ENCODE data around the gene RNF187. TPM values are rescaled to one million over a fixed set of nuclear protein-coding genes. Genes with fewer than 3 reads are reported as not detected.

Gene RNF187
- total RNA-seq, 1 experiment from 2014 or later: 137 TPM

GRCh38 chr1:228527596-228527995, 40.4 kb downstream of the RNF187 start:
- Histone ChIP-seq H3K36me3 (ENCODE audit: control insufficient read depth in 1 of 2, insufficient read depth in 2 of 2, low read length in 2 of 2) (no peaks in the 10 kb centered on the region), H3K27ac (ENCODE audit: low read depth, low read length) (no peak overlapping the region), H3K9me3 (ENCODE audit: control insufficient read depth in 1 of 2, insufficient read depth in 1 of 2, low read depth in 1 of 2, low read length in 2 of 2) (no peaks in the 10 kb centered on the region), H3K4me3 (replicated peaks in 1 of 2; ENCODE audit: low read depth in 1 of 2, low read length in 2 of 2) (no peak overlapping the region), H3K79me2 (ENCODE audit: insufficient read depth, low read length) (no peaks in the 10 kb centered on the region), H3K27me3 (ENCODE audit: insufficient read depth, low read length) (no peaks in the 10 kb centered on the region), H3K4me1 (ENCODE audit: control insufficient read depth in 1 of 2, insufficient read depth in 2 of 2, low read length in 2 of 2) (no peaks in the 10 kb centered on the region), H4K20me1 (ENCODE audit: insufficient read depth) (no peaks in the 10 kb centered on the region), H3K9ac (ENCODE audit: low read length) (no peak overlapping the region), H2AFZ (ENCODE audit: low read depth, low read length, poor library complexity, severe bottlenecking) (no peak overlapping the region), H3K9me2 (ENCODE audit: insufficient read depth) (no peaks in the 10 kb centered on the region), H3K4me2 (ENCODE audit: low read length) (no peak overlapping the region)
- ChIA-PET CTCF (no interaction called here), POLR2A (no interaction called here), RAD21 (ENCODE audit: low non-redundant PET in 1 of 2, low total read pairs in 2 of 2, uncharacterized antibody in 2 of 2, unreplicated experiment in 2 of 2) (interaction anchor here in 1 of 2 experiments (0.6 kb wide), 1 partner anchor 10 kb away, joined by 3 read pairs; no protein-coding TSS in a partner anchor)
- BruUV-seq (replicated peaks): no TSS peak
- intact Hi-C loops (cut with micrococcal nuclease): no loop called here
- no peak for TF ChIP-seq SRF (IDR thresholded peaks at IDR 0.05; ENCODE audit: low read depth)
- no peak for DNase-seq (ENCODE audit: low read depth, low spot score)
- no peak for ATAC-seq

GRCh38 chr1:228528612-228529011, 41.4 kb downstream of the RNF187 start:
- no TSS peak for BruUV-seq (replicated peaks)
- ATAC-seq (no peak), DNase-seq (ENCODE audit: low read depth, low spot score) (no peak)
- Histone ChIP-seq H2AFZ (ENCODE audit: low read depth, low read length, poor library complexity, severe bottlenecking) (no peak overlapping the region), H4K20me1 (ENCODE audit: insufficient read depth) (no peaks in the 10 kb centered on the region), H3K9me2 (ENCODE audit: insufficient read depth) (no peaks in the 10 kb centered on the region), H3K36me3 (ENCODE audit: control insufficient read depth in 1 of 2, insufficient read depth in 2 of 2, low read length in 2 of 2) (no peaks in the 10 kb centered on the region), H3K27ac (ENCODE audit: low read depth, low read length) (no peak overlapping the region), H3K9ac (ENCODE audit: low read length) (no peak overlapping the region), H3K9me3 (ENCODE audit: control insufficient read depth in 1 of 2, insufficient read depth in 1 of 2, low read depth in 1 of 2, low read length in 2 of 2) (no peaks in the 10 kb centered on the region), H3K27me3 (ENCODE audit: insufficient read depth, low read length) (no peaks in the 10 kb centered on the region), H3K4me1 (ENCODE audit: control insufficient read depth in 1 of 2, insufficient read depth in 2 of 2, low read length in 2 of 2) (no peaks in the 10 kb centered on the region), H3K4me3 (replicated peaks in 1 of 2; ENCODE audit: low read depth in 1 of 2, low read length in 2 of 2) (no peak overlapping the region), H3K79me2 (ENCODE audit: insufficient read depth, low read length) (no peaks in the 10 kb centered on the region), H3K4me2 (ENCODE audit: low read length) (no peak overlapping the region)
- intact Hi-C loops (cut with micrococcal nuclease): no loop called here
- ChIA-PET RAD21 (ENCODE audit: low non-redundant PET in 1 of 2, low total read pairs in 2 of 2, uncharacterized antibody in 2 of 2, unreplicated experiment in 2 of 2) (no interaction called here), POLR2A (no interaction called here), CTCF (no interaction called here)
- TF ChIP-seq CBX3 (IDR thresholded peaks at IDR 0.05; ENCODE audit: low read depth) (no peak), EZH2 (IDR thresholded peaks at IDR 0.05) (no peak), SIN3A (IDR thresholded peaks at IDR 0.05; ENCODE audit: low read depth) (no peak), SRF (IDR thresholded peaks at IDR 0.05; ENCODE audit: low read depth) (no peak), REST (IDR thresholded peaks at IDR 0.05; ENCODE audit: low read depth) (no peak), MAX (IDR thresholded peaks at IDR 0.05) (no peak), ZFX (IDR thresholded peaks at IDR 0.05) (no peak), SP1 (IDR thresholded peaks at IDR 0.05; ENCODE audit: low read depth) (no peak), EZH2phosphoT487 (IDR thresholded peaks at IDR 0.05; ENCODE audit: borderline replicate concordance) (no peak)
- TF ChIP-seq, protein P1, sequence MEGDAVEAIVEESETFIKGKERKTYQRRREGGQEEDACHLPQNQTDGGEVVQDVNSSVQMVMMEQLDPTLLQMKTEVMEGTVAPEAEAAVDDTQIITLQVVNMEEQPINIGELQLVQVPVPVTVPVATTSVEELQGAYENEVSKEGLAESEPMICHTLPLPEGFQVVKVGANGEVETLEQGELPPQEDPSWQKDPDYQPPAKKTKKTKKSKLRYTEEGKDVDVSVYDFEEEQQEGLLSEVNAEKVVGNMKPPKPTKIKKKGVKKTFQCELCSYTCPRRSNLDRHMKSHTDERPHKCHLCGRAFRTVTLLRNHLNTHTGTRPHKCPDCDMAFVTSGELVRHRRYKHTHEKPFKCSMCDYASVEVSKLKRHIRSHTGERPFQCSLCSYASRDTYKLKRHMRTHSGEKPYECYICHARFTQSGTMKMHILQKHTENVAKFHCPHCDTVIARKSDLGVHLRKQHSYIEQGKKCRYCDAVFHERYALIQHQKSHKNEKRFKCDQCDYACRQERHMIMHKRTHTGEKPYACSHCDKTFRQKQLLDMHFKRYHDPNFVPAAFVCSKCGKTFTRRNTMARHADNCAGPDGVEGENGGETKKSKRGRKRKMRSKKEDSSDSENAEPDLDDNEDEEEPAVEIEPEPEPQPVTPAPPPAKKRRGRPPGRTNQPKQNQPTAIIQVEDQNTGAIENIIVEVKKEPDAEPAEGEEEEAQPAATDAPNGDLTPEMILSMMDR (IDR thresholded peaks at IDR 0.05 in 2 of 3, conservative IDR thresholded peaks at IDR 0.05 in 1 of 3; ENCODE audit: borderline replicate concordance in 1 of 3, insufficient read depth in 1 of 3, low read depth in 2 of 3, low read length in 2 of 3): no peak

Data from HCT116 (cell line).